22Rv1 (cell line): ENCODE data around the gene FKBP5.

Source experiments
- H3K27ac ChIP-seq: fragments of 450-650 bp; 2 replicates; pipeline ENCODE4 v1.5.1; 2017
- CTCF ChIP-seq: fragments of 450-650 bp; IDR thresholded peaks from 2 replicates; pipeline ENCODE4 v1.5.1; 2017; ENCODE audit warnings: mild to moderate bottlenecking
- ZFX ChIP-seq: fragments of 450-650 bp; IDR thresholded peaks from 2 replicates; pipeline ENCODE4 v1.6.1; 2017; ENCODE audit warnings: antibody characterized with exemption, borderline replicate concordance

The FKBP5 gene

GRCh38 chr6:35647400-35647799 lies 41.3 kb downstream of the FKBP5 start:
- H3K27ac ChIP-seq, result peak overlapping the region; percentile 18
- no peak for TF ChIP-seq CTCF
- TF ChIP-seq ZFX, result no peak

GRCh38 chr6:35643162-35643535 lies 45.6 kb downstream of the FKBP5 start:
- H3K27ac ChIP-seq, result peak overlapping the region; percentile 29
- TF ChIP-seq ZFX (no peak), CTCF (no peak)

GRCh38 chr6:35642471-35643161 lies 46.1 kb downstream of the FKBP5 start:
- peak overlapping the region; percentile 29 for H3K27ac ChIP-seq
- TF ChIP-seq ZFX, result no peak
- no peak for TF ChIP-seq CTCF

GRCh38 chr6:35640017-35640664 lies 48.6 kb downstream of the FKBP5 start:
- TF ChIP-seq ZFX, result no peak
- no peak for TF ChIP-seq CTCF

GRCh38 chr6:35638679-35639078 lies 50.0 kb downstream of the FKBP5 start:
- H3K27ac ChIP-seq, result peak overlapping the region; percentile 27; the same call in 1 of the 2 replicates
- TF ChIP-seq CTCF (no peak), ZFX (no peak)

More at GRCh38 chr6:35640017-35640664, 48.6 kb downstream of the FKBP5 start:
- peak overlapping the region; percentile 27 for H3K27ac ChIP-seq

- no peak overlapping the region for H3K27ac ChIP-seq
- no peak for TF ChIP-seq CTCF
- no peak for TF ChIP-seq ZFX
Measured at GRCh38 chr6:35637911-35638310, 50.8 kb downstream of the FKBP5 start.
